ENCODE measurements around the gene KIRREL1.

DNA sequence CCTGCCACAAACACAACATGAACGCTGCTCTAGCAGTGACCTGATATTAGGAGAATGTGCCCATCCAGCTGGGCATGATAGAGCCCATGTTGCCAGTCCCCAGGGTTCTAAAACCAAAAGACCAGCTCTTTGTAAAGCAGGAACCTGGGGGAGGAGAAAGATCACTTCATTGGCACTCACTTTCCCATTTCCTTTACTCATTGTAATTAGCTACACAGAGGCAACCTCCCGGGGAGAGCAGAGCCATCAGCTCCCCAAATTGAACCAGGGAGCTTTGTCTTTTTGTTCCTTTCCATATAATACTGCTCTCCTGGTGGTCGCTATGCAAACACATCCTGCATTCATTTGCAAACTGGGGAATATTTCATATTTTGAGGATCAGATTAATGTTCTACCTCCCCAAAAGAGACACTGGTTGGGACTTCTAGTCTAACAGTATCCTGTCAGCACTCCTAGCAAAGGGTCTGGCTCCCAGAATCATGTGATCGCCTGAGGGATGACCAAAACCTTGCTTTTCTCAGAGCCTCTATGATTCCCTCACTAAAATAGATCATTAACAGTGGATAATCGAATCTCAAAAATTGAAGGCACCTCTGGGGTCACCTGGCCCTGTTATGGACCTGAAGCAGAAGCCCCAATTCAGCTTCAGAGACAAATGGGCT, 110.5 kb downstream of the KIRREL1 start:
- TF ChIP-seq, protein P1, sequence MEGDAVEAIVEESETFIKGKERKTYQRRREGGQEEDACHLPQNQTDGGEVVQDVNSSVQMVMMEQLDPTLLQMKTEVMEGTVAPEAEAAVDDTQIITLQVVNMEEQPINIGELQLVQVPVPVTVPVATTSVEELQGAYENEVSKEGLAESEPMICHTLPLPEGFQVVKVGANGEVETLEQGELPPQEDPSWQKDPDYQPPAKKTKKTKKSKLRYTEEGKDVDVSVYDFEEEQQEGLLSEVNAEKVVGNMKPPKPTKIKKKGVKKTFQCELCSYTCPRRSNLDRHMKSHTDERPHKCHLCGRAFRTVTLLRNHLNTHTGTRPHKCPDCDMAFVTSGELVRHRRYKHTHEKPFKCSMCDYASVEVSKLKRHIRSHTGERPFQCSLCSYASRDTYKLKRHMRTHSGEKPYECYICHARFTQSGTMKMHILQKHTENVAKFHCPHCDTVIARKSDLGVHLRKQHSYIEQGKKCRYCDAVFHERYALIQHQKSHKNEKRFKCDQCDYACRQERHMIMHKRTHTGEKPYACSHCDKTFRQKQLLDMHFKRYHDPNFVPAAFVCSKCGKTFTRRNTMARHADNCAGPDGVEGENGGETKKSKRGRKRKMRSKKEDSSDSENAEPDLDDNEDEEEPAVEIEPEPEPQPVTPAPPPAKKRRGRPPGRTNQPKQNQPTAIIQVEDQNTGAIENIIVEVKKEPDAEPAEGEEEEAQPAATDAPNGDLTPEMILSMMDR (IDR thresholded peaks at IDR 0.05; ENCODE audit: low read depth, low read length, poor library complexity, severe bottlenecking): no peak
- TF ChIP-seq EZH2phosphoT487 (IDR thresholded peaks at IDR 0.05; ENCODE audit: borderline replicate concordance, low read length): no peak
